ENCODE data around the gene CC2D2A. TPM values are rescaled to one million over a fixed set of nuclear protein-coding genes. Genes with fewer than 3 reads are reported as not detected.

Gene CC2D2A
- total and polyA plus RNA-seq, 10 of the 15 experiments (the other 5 are each of a cell fraction or from before 2014, with no cell fraction given) = 0.04 to 1.1 (median 0.26) TPM

- RAD21 ChIA-PET (ENCODE audit: unreplicated experiment) = no interaction called here
- no peak overlapping the region for H3K4me2 ChIP-seq (ENCODE audit: control insufficient read depth, insufficient read depth)
- no peak for ATAC-seq
These were observed 18.4 kb upstream of the CC2D2A start for GRCh38 chr4:15451181-15451865.

More at GRCh38 chr4:15451181-15451865, 18.4 kb upstream of the CC2D2A start:
- no peak overlapping the region for H3K27ac ChIP-seq (ENCODE audit: control insufficient read depth, insufficient read depth)
- intact Hi-C loops (cut with micrococcal nuclease; ENCODE audit: unreplicated experiment) = no loop called here
- H2AFZ ChIP-seq (ENCODE audit: control insufficient read depth, low read depth, low read length) = no peak overlapping the region
- FAIRE-seq (no peak), DNase-seq (ENCODE audit: low read depth, low spot score) (no peak)
- POLR2A ChIA-PET = no interaction called here
- H3K4me3 ChIP-seq = no peak overlapping the region
- TF ChIP-seq POU2F2 (IDR thresholded peaks at IDR 0.05; ENCODE audit: borderline replicate concordance, low read depth, low read length) (no peak), E2F8 (IDR thresholded peaks at IDR 0.05; ENCODE audit: low read depth, partially characterized antibody) (no peak), IKZF2 (IDR thresholded peaks at IDR 0.05) (no peak), BRCA1 (IDR thresholded peaks at IDR 0.05; ENCODE audit: low read depth, low read length) (no peak), CBX5 (IDR thresholded peaks at IDR 0.05; ENCODE audit: low read depth) (no peak), FOS (IDR thresholded peaks at IDR 0.05; ENCODE audit: borderline replicate concordance, extremely low read depth, insufficient read length) (no peak), HCFC1 (IDR thresholded peaks at IDR 0.05; ENCODE audit: low read length) (no peak), MYC (IDR thresholded peaks at IDR 0.05; ENCODE audit: insufficient read depth, insufficient read length, insufficient replicate concordance, low read length, severe bottlenecking) (no peak)
- CTCF ChIA-PET = interaction anchor here (0.7 to 1.1 kb wide), 2 partner anchors 9 to 1548 kb away, joined by 3 read pairs; no protein-coding TSS in a partner anchor
- in situ Hi-C loops (cut with MboI) = loop anchor here (10.0 kb wide), 1 partner anchor 1797 kb away; no protein-coding TSS in a partner anchor
- H4K20me1 ChIP-seq (ENCODE audit: control insufficient read depth, insufficient read depth) = no peaks in the 10 kb centered on the region
- H3K4me1 ChIP-seq (ENCODE audit: control insufficient read depth, insufficient read depth, low read length) = no peaks in the 10 kb centered on the region
- no peak overlapping the region for H3K9ac ChIP-seq (ENCODE audit: control insufficient read depth, insufficient read depth, low read length)
- H3K79me2 ChIP-seq (ENCODE audit: control insufficient read depth, insufficient read depth, low read length) = no peaks in the 10 kb centered on the region
- WGBS (ENCODE audit: insufficient coverage, insufficient replicate concordance, low lambda C conversion rate, missing lambda C conversion rate) = 0% methylated on average over 1 of the region's 1 CpG
- SMC1A ChIA-PET (ENCODE audit: uncharacterized antibody, unreplicated experiment) = interaction anchor here (1.4 kb wide), 1 partner anchor 10 kb away, joined by 4 read pairs; no protein-coding TSS in a partner anchor
- no TSS peak for BruUV-seq (replicated peaks)
- H3K9me3 ChIP-seq (replicated peaks; ENCODE audit: control insufficient read depth, insufficient read depth, low read length) = no peaks in the 10 kb centered on the region
- H3K27me3 ChIP-seq (replicated peaks in 1 of 2; ENCODE audit: control insufficient read depth in 2 of 2, insufficient read depth in 2 of 2, low read length in 1 of 2) = no peaks in the 10 kb centered on the region
- no peaks in the 10 kb centered on the region for H3K36me3 ChIP-seq (ENCODE audit: control insufficient read depth in 2 of 2, insufficient read depth in 2 of 2, low read length in 1 of 2)

All from GM12878 (cell line).